HG02763 (cell line): ENCODE measurements around the gene MEIKIN.
A peak's percentile ranks its signal among the peaks of the same experiment; 100 is the strongest.
"Not testable (repeated sequence)": the region's sequence is repeated elsewhere in the genome, so short reads cannot be mapped to it uniquely, and the experiment has no call there.

Experiments
- ATAC-seq: cut with Tn5 transposase; IDR thresholded peaks from one replicate; pipeline ENCODE4 v1.9.1; 2021; ENCODE audit warnings: mild to moderate bottlenecking, moderate library complexity; ENCODE audit not compliant: unreplicated experiment

Gene MEIKIN

GRCh38 chr5:131814990-131815389 is 130.5 kb downstream of the MEIKIN start:
- no peak for ATAC-seq

- ATAC-seq = no peak
Measured at GRCh38 chr5:131812371-131813160, 132.9 kb downstream of the MEIKIN start.

GRCh38 chr5:131810510-131811249 is 134.8 kb downstream of the MEIKIN start:
- no peak for ATAC-seq

- ATAC-seq = peak; percentile 94
Measured at GRCh38 chr5:131796793-131797693, 148.4 kb downstream of the MEIKIN start, which contains the start of gene FNIP1. Gene FNIP1 (minus strand): TSS chr5:131797017. CDS start chr5:131796921, 96 bp downstream.

GRCh38 chr5:131795879-131796792 is 149.3 kb downstream of the MEIKIN start:
- peak; percentile 8 for ATAC-seq

GRCh38 chr5:131795228-131795627 is 150.2 kb downstream of the MEIKIN start:
- ATAC-seq = no peak

- no peak for ATAC-seq
Measured at GRCh38 chr5:131794586-131794985, 150.9 kb downstream of the MEIKIN start.

- no peak for ATAC-seq
Measured at GRCh38 chr5:131792896-131793295, 152.6 kb downstream of the MEIKIN start.

GRCh38 chr5:131791866-131792265 is 153.6 kb downstream of the MEIKIN start:
- ATAC-seq = no peak

GRCh38 chr5:131790550-131790949 is 154.9 kb downstream of the MEIKIN start:
- no peak for ATAC-seq

- no peak for ATAC-seq
Measured at GRCh38 chr5:131789765-131790164, 155.7 kb downstream of the MEIKIN start.

- no peak for ATAC-seq
Measured at GRCh38 chr5:131787736-131788135, 157.7 kb downstream of the MEIKIN start.

- no peak for ATAC-seq
Measured at GRCh38 chr5:131786900-131787692, 158.4 kb downstream of the MEIKIN start.

- ATAC-seq = no peak
Measured at GRCh38 chr5:131786036-131786435, 159.4 kb downstream of the MEIKIN start.

GRCh38 chr5:131783874-131784273 is 161.6 kb downstream of the MEIKIN start:
- ATAC-seq = no peak

- ATAC-seq = no peak
Measured at GRCh38 chr5:131783357-131783756, 162.1 kb downstream of the MEIKIN start.

- no peak for ATAC-seq
Measured at GRCh38 chr5:131782717-131783116, 162.7 kb downstream of the MEIKIN start.

GRCh38 chr5:131778141-131778540 is 167.3 kb downstream of the MEIKIN start:
- ATAC-seq = not testable (repeated sequence)

GRCh38 chr5:131776450-131776849 is 169.0 kb downstream of the MEIKIN start:
- ATAC-seq = no peak
